ENCODE results near the gene FGG. TPM values are rescaled to one million over a fixed set of nuclear protein-coding genes. Genes with fewer than 3 reads are reported as not detected.
"Not testable (repeated sequence)": the region's sequence is repeated elsewhere in the genome, so short reads cannot be mapped to it uniquely, and the experiment has no call there.

Gene FGG
- total and polyA plus RNA-seq, 9 donors = 0.09 to 9.7 (median 0.93) TPM; not detected in 4

- Histone ChIP-seq H3K27me3 (ENCODE audit: control insufficient read depth, insufficient read depth, low read length) (no peaks in the 10 kb centered on the region), H3K4me3 (ENCODE audit: low read length) (no peak overlapping the region), H3K9me3 (replicated peaks; ENCODE audit: control insufficient read depth, low read depth, low read length) (no peaks in the 10 kb centered on the region), H3K27ac (ENCODE audit: low read length) (no peak overlapping the region), H3K4me1 (ENCODE audit: control insufficient read depth, insufficient read depth, low read length) (no peaks in the 10 kb centered on the region), H3K36me3 (ENCODE audit: control insufficient read depth, insufficient read depth, low read length) (no peaks in the 10 kb centered on the region)
- WGBS (ENCODE audit: insufficient coverage) = 75% methylated on average over 1 of the region's 1 CpG
- no peak for DNase-seq
Measured at GRCh38 chr4:154602404-154603020, 9.9 kb downstream of the FGG start.

- Histone ChIP-seq H3K27me3 (ENCODE audit: control insufficient read depth, insufficient read depth, low read length) (no peaks in the 10 kb centered on the region), H3K27ac (ENCODE audit: low read length) (no peak overlapping the region), H3K9me3 (replicated peaks; ENCODE audit: control insufficient read depth, low read depth, low read length) (no peaks in the 10 kb centered on the region), H3K4me1 (ENCODE audit: control insufficient read depth, insufficient read depth, low read length) (no peaks in the 10 kb centered on the region), H3K36me3 (ENCODE audit: control insufficient read depth, insufficient read depth, low read length) (no peaks in the 10 kb centered on the region), H3K4me3 (ENCODE audit: low read length) (no peak overlapping the region)
- 83% methylated on average over 3 of the region's 7 CpGs for WGBS (ENCODE audit: insufficient coverage)
- no peak for DNase-seq
Measured at GRCh38 chr4:154597798-154598774, 14.4 kb downstream of the FGG start.

- DNase-seq; H3K27me3 ChIP-seq (ENCODE audit: control insufficient read depth, insufficient read depth, low read length); H3K36me3 ChIP-seq (ENCODE audit: control insufficient read depth, insufficient read depth, low read length); H3K4me1 ChIP-seq (ENCODE audit: control insufficient read depth, insufficient read depth, low read length); H3K4me3 ChIP-seq (ENCODE audit: low read length); H3K27ac ChIP-seq (ENCODE audit: low read length); H3K9me3 ChIP-seq (replicated peaks; ENCODE audit: control insufficient read depth, low read depth, low read length): not testable (repeated sequence)
- 81% methylated on average over 9 of the region's 11 CpGs for WGBS (ENCODE audit: insufficient coverage)
Measured at GRCh38 chr4:154597281-154597680, 15.2 kb downstream of the FGG start.

DNA sequence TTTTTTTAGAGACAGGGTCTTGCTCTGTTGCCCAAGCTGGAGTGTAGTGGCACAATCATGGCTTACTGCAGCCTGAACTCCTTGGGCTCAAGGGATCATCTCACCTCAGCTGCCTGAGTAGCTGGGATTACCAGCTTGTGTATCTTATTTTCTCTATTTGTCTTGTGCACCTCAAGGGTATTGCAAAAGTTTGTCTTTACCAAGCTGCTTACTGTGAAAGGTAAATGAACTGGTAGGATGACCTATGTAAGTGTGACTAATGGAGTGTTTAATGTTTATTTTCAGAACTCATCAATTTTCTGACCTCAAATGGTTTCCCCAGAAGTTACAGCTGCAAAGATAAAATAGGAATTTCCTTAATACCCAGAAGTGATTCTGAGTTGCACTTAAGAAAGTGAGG lies 16.6 kb downstream of the FGG start:
- DNase-seq = no peak
- H3K4me1 ChIP-seq (ENCODE audit: control insufficient read depth, insufficient read depth, low read length) = no peaks in the 10 kb centered on the region

DNA sequence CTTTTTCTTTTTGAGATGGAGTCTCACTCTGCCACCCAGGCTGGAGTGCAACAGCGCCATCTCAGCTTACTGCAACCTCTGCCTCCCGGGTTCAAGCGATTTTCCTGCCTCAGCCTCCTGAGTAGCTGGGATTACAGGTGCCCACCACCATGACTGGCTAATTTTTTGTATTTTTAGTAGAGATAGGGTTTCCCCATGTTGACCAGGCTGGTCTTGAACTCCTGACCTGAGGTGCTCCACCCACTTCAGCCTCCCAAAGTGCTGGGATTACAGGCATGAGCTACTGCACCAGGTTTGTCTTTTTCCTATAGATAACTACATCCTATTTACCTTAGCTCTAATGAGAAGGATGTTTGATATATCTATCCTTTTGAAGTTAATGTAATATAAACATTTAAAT lies 18.1 kb downstream of the FGG start:
- WGBS (ENCODE audit: insufficient coverage) = 100% methylated on average over 1 of the region's 3 CpGs

More for the DNA sequence above, 16.6 kb downstream of the FGG start:
- no peak overlapping the region for H3K4me3 ChIP-seq (ENCODE audit: low read length)
- no peaks in the 10 kb centered on the region for H3K9me3 ChIP-seq (replicated peaks; ENCODE audit: control insufficient read depth, low read depth, low read length)
- no peak overlapping the region for H3K27ac ChIP-seq (ENCODE audit: low read length)
- no peaks in the 10 kb centered on the region for H3K36me3 ChIP-seq (ENCODE audit: control insufficient read depth, insufficient read depth, low read length)
- H3K27me3 ChIP-seq (ENCODE audit: control insufficient read depth, insufficient read depth, low read length) = no peaks in the 10 kb centered on the region

GRCh38 chr4:154593868-154594267 lies 18.6 kb downstream of the FGG start:
- Histone ChIP-seq H3K27ac (ENCODE audit: low read length) (no peak overlapping the region), H3K9me3 (replicated peaks; ENCODE audit: control insufficient read depth, low read depth, low read length) (no peaks in the 10 kb centered on the region), H3K27me3 (ENCODE audit: control insufficient read depth, insufficient read depth, low read length) (no peaks in the 10 kb centered on the region), H3K4me1 (ENCODE audit: control insufficient read depth, insufficient read depth, low read length) (no peaks in the 10 kb centered on the region), H3K4me3 (ENCODE audit: low read length) (no peak overlapping the region), H3K36me3 (ENCODE audit: control insufficient read depth, insufficient read depth, low read length) (no peaks in the 10 kb centered on the region)
- WGBS (ENCODE audit: insufficient coverage) = no CpG with 5 or more reads among the region's 2 CpGs
- DNase-seq = no peak

More for the DNA sequence above, 18.1 kb downstream of the FGG start:
- H3K9me3 ChIP-seq (replicated peaks; ENCODE audit: control insufficient read depth, low read depth, low read length); H3K4me1 ChIP-seq (ENCODE audit: control insufficient read depth, insufficient read depth, low read length); DNase-seq; H3K27me3 ChIP-seq (ENCODE audit: control insufficient read depth, insufficient read depth, low read length); H3K4me3 ChIP-seq (ENCODE audit: low read length); H3K27ac ChIP-seq (ENCODE audit: low read length); H3K36me3 ChIP-seq (ENCODE audit: control insufficient read depth, insufficient read depth, low read length): not testable (repeated sequence)

GRCh38 chr4:154591890-154592289 lies 20.6 kb downstream of the FGG start:
- WGBS (ENCODE audit: insufficient coverage) = 100% methylated on average over 1 of the region's 3 CpGs
- DNase-seq = no peak
- Histone ChIP-seq H3K27me3 (ENCODE audit: control insufficient read depth, insufficient read depth, low read length) (no peaks in the 10 kb centered on the region), H3K27ac (ENCODE audit: low read length) (no peak overlapping the region), H3K4me3 (ENCODE audit: low read length) (no peak overlapping the region), H3K9me3 (replicated peaks; ENCODE audit: control insufficient read depth, low read depth, low read length) (no peaks in the 10 kb centered on the region), H3K4me1 (ENCODE audit: control insufficient read depth, insufficient read depth, low read length) (no peaks in the 10 kb centered on the region), H3K36me3 (ENCODE audit: control insufficient read depth, insufficient read depth, low read length) (no peaks in the 10 kb centered on the region)

- no peaks in the 10 kb centered on the region for H3K27me3 ChIP-seq (ENCODE audit: control insufficient read depth, insufficient read depth, low read length)
- H3K9me3 ChIP-seq (replicated peaks; ENCODE audit: control insufficient read depth, low read depth, low read length) = no peaks in the 10 kb centered on the region
- no peaks in the 10 kb centered on the region for H3K36me3 ChIP-seq (ENCODE audit: control insufficient read depth, insufficient read depth, low read length)
- WGBS (ENCODE audit: insufficient coverage) = 100% methylated on average over 1 of the region's 3 CpGs
- H3K4me3 ChIP-seq (ENCODE audit: low read length) = no peak within 1 kb of the TSS
- DNase-seq = no peak
- no peak within 1 kb of the TSS for H3K27ac ChIP-seq (ENCODE audit: low read length)
- H3K4me1 ChIP-seq (ENCODE audit: control insufficient read depth, insufficient read depth, low read length) = no peaks in the 10 kb centered on the region
Measured at GRCh38 chr4:154590329-154591006, 22.0 kb downstream of the FGG start, which contains the start of gene FGA. Gene FGA (minus strand): TSS chr4:154590742. CDS start chr4:154590687, 55 bp downstream.

DNA sequence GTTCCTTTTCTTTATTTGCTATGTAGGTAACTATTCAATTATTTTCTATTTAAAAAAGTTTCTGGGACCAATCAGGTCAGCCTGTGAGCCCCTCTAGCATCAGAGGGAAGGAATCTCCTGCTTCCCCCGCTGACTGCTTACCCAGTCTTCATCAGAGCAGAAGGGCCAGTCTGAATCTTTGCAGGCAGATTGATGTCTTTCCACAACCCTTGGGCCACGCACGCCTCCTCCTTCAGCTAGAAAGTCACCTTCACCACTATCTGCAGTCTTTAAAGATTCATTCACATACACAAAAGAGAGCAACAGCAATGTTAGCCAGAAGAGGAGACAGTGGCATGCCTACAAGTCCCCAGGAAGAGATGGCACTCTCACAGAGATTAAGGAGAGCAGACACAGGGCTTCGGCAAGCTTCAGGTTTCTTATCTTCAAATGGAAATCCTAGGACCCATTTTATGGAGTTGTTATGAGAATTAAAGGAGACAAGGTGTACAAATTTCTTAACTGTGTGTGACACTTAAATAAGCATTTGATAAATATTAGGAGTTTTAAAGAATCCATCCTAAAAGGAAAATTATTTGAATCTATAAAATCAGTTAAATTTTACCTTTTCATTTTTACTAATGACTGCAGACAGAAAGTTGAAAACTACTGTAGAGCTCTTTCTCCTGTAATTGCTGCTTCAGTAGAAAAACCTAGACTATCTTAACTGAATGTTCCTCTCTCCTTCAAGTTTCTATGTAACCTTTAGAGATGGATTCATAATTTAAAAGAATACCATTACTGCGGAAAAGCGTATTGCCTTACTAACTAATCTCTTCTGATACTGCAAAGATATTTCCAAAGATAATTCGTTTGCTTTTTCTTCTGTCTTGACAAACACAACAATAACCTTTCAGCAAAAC lies 22.9 kb downstream of the FGG start:
- H3K27me3 ChIP-seq (ENCODE audit: control insufficient read depth, insufficient read depth, low read length) = no peaks in the 10 kb centered on the region
- no peak for DNase-seq
- no peak overlapping the region for H3K27ac ChIP-seq (ENCODE audit: low read length)
- H3K4me3 ChIP-seq (ENCODE audit: low read length) = no peak overlapping the region
- no peaks in the 10 kb centered on the region for H3K36me3 ChIP-seq (ENCODE audit: control insufficient read depth, insufficient read depth, low read length)
- no peaks in the 10 kb centered on the region for H3K4me1 ChIP-seq (ENCODE audit: control insufficient read depth, insufficient read depth, low read length)
- WGBS (ENCODE audit: insufficient coverage) = 83% methylated on average over 2 of the region's 7 CpGs
- H3K9me3 ChIP-seq (replicated peaks; ENCODE audit: control insufficient read depth, low read depth, low read length) = no peaks in the 10 kb centered on the region

Measured in muscle of leg (tissue), 11 donors.